ENCODE data around the gene CCM2.
"Not testable (repeated sequence)": the region's sequence is repeated elsewhere in the genome, so short reads cannot be mapped to it uniquely, and the experiment has no call there.

The CCM2 gene

DNA sequence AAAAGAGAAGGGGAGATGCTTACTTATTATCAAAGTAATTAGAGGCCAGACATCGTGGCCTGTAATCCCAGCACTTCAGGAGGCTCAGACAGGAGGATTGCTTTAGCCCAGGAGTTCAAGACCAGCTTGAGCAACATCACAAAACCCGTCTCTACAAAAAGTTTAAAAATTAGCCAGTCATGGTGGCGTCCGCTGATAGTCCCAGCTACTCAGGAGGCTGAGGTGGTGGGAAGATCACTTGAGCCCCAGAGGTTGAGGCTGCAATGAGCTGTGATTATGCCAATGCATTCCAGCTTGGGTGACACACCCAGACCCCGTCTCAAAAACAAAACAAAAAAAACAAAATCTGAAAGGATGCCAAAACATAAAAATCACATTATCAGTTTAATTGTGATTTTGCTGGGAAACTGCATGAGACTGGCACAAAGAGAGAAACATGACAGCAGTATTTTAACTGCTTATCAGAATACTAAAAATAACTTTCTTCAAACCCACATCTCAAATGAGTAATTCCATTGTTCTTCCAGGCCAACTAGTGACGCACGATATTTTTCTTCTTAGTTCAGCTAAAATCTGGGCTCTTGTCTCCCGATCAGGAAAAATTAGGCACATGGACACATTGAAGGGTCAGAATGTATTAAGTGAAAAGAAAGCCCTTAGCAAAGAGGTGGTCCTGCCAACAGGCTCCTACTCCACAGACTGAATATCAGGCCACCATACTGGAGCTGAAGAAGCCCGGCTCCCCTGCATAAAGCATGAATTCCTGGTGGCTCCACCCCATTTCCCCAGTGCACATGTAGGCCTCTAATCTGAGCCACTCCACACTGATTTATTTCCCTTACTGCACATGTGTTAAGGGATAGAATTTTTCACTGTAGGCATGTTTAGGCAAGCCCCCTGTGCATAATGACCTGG, 9.6 kb upstream of the CCM2 start:
- DNase-seq = peak in 11 of 42 donors; percentile 18 to 59 (median 35)
- intact Hi-C loops (cut with DNase I) = no loop called here

DNA sequence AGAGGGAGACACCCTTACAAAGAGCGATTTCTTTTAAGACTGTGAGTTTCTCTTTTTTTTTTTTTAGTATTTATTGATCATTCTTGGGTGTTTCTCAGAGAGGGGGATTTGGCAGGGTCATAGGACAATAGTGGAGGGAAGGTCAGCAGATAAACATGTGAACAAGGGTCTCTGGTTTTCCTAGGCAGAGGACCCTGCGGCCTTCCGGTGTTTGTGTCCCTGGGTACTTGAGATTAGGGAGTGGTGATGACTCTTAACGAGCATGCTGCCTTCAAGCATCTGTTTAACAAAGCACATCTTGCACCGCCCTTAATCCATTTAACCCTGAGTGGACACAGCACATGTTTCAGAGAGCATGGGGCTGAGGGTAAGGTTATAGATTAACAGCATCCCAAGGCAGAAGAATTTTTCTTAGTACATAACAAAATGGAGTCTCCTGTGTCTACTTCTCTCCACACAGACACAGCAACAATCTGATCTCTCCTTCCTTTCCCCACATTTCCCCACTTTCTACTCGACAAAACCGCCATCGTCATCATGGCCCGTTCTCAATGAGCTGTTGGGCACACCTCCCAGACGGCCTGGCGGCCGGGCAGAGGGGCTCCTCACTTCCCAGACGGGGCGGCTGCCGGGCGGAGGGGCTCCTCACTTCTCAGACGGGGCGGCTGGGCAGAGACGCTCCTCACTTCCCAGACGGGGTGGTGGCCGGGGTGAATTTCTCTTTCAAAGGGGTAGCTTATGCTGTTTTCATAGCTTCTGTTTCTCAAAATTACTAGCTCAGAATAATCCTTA, 7.8 kb upstream of the CCM2 start:
- DNase-seq; intact Hi-C loops (cut with DNase I): not testable (repeated sequence)

DNA sequence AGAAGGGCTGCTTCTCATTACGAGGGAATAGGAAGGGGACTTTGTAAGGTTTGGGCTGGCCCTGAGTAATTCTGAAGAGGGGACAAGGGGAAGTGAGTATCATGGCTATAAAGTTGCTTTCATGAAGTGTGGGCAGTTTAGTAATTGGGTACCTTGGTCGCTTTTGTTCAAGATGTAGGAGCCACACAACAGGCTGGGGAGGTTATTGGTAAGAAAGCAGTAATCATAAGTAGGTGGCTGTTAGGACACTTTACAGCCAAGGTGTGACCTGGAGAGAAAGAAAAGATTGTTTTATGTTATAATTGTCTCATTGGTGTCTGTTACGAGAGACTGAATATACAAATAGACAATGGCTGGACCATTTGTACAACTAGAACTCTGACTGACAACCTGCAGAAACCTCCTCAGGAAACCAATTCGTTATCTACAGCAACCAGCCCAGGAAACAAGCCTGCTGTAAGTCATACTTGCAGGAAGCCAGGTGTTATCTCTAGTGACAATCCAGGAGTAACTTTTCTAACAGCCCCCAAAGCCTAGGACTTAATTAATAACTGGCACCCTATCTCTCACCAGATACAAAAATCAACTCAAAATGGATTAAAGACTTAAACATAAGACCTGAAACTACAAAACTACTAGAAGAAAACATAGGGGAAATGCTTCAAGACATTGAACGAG, 5.0 kb upstream of the CCM2 start:
- intact Hi-C loops (cut with DNase I) = no loop called here
- DNase-seq = no peak

GRCh38 chr7:44995555-44996493, 4.2 kb upstream of the CCM2 start:
- DNase-seq = no peak
- intact Hi-C loops (cut with DNase I) = no loop called here

- intact Hi-C loops (cut with DNase I) = no loop called here
- DNase-seq = no peak
These were observed 1.7 kb upstream of the CCM2 start for GRCh38 chr7:44998153-44998871.

DNA sequence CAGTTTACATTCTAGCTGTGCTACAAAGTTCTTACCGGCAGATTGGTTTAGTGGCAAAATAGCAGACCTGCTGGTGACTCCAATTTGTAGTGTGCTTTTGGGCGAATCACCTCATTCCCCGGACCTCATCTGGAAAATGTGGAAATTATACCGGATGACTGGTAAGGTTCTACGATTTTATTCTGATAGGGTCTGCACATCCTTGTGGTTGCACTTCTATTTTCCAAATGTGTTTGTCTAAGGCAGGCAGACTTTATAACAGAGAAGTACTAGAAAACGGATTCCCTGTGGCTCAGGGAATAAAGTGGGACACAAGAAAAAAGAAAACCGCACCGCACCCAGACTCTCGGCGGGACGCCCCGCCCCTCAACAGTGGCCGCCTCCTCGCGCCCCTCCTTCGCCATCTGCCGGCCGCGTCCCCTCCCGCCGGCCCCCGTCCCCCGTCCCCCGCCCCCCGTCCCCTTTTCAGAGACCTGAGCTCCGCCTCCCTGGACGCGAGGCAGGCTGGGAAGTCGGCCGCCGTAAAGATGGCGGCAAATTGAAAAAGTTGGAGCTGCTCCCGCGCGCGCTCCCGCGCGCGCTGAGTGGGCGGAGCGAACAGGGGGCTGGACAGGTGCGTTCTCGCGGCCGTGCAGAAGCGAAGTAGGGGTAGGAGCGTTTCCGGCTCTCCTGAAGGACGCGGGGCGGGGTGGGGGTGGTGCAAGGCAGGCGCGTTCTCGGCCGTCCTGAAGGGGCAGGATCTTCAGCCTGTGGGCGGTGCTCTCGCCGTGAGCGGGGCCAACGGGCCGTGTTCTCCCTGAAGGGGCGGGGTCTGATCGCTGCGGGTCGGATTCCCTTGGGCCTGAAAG, 532 bp upstream of the CCM2 start:
- DNase-seq = peak; percentile 91 to 100 (median 99)
- intact Hi-C loops (cut with DNase I) = loop anchor here (1.0 to 5.0 kb wide), 2 partner anchors 90 to 113 kb away; partner anchors contain the start of gene TBRG4

- DNase-seq = peak in 24 of 42 donors; percentile 10 to 62 (median 36)
- intact Hi-C loops (cut with DNase I) = loop anchor here (5.0 kb wide), 1 partner anchor 111 kb away; the partner anchor contains the start of gene TBRG4
These were observed 1.2 kb downstream of the CCM2 start for GRCh38 chr7:45001138-45001694.

DNA sequence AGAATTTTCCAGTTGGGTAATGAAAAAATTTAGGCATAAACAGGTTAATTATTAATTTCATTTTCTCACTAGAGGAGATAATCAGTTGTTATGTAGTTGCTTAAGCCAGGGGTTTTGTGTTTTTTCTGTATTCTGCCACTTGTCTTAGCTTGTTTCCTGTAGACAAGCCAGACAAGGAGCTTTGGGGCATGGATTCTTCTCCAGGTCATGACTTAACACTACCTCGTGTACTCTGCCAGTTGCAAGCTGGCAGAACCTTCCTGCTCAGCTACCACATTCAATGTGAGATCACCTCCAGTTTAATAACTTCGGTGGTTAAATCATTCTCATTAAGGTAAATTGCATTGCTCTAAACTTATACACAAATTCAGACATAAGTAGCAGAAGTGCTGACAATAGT, 1.8 kb downstream of the CCM2 start:
- no peak for DNase-seq
- intact Hi-C loops (cut with DNase I) = loop anchor here (5.0 kb wide), 1 partner anchor 110 kb away; the partner anchor contains the start of gene TBRG4

GRCh38 chr7:45003789-45004188, 3.8 kb downstream of the CCM2 start:
- no peak for DNase-seq
- intact Hi-C loops (cut with DNase I) = loop anchor here (5.0 kb wide), 1 partner anchor 109 kb away; the partner anchor contains the start of gene TBRG4

DNA sequence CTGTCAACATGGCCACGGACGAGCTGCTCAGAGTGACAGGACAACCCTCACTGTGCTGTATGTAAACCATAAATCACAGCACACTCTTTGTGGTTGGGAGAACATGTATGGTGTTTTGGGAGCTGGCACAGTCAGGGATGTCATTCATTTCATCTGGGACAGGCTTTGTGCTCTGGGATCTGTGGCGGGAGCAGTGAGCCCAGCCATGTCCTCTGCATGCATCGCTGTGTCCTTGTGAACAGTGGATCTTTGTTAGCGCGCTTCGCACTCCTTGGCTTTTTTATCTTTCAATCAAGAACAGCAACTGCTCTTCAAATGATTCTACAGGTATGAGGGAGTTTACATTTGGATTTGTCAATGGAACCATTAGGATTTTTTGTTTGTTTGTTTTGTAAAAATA, 7.1 kb downstream of the CCM2 start:
- intact Hi-C loops (cut with DNase I) = no loop called here

DNA sequence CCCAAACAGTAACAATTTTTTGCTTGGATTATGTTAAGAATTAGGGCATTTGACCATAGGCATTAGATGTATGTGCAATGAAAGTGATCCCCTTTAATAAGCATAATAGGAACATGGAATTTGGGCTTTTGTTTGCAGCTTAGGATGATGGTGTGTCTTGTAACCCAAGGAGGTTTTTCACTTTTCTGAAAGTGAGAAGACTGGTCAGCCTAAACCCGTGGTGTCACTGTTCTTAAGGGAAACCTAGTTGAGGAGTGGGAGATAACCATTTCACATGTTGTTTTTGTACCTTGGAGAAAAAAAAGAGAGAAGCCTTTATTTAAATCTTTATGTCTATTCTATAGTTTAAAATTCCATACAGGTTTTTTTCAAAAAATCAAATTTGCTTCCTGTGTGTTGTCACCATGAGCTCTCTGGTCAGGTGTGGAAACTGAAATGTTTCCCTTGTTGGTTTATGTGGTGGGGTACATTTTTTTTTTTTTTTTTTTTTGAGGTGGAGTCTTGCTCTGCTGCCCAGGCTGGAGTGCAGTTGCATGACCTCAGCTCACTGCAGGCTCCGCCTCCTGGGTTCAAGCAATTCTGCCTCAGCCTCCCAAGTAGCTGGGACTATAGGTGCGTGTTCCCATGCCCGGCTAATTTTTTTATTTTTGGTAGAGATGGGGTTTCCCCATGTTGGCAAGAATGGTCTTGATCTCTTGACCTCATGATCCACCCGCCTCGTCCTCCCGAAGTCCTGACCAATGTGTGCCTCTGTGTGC, 7.7 kb downstream of the CCM2 start:
- intact Hi-C loops (cut with DNase I) = no loop called here
- DNase-seq = no peak

More for the DNA sequence above, 7.1 kb downstream of the CCM2 start:
- DNase-seq = peak in 29 of 42 donors; percentile 17 to 75 (median 43)

- intact Hi-C loops (cut with DNase I) = no loop called here
- DNase-seq = no peak
These were observed 13.5 kb downstream of the CCM2 start for GRCh38 chr7:45013465-45013967.

- intact Hi-C loops (cut with DNase I) = no loop called here
- no peak for DNase-seq
These were observed 15.3 kb downstream of the CCM2 start for GRCh38 chr7:45015313-45015712.

- DNase-seq = no peak
- intact Hi-C loops (cut with DNase I) = no loop called here
These were observed 17.3 kb downstream of the CCM2 start for GRCh38 chr7:45017253-45017652.

- intact Hi-C loops (cut with DNase I) = no loop called here
- DNase-seq = peak in 1 of 42 donors; percentile 30
These were observed 20.9 kb downstream of the CCM2 start for GRCh38 chr7:45020915-45021314.
